ENCODE data around the gene MRGPRF.

The MRGPRF gene

DNA sequence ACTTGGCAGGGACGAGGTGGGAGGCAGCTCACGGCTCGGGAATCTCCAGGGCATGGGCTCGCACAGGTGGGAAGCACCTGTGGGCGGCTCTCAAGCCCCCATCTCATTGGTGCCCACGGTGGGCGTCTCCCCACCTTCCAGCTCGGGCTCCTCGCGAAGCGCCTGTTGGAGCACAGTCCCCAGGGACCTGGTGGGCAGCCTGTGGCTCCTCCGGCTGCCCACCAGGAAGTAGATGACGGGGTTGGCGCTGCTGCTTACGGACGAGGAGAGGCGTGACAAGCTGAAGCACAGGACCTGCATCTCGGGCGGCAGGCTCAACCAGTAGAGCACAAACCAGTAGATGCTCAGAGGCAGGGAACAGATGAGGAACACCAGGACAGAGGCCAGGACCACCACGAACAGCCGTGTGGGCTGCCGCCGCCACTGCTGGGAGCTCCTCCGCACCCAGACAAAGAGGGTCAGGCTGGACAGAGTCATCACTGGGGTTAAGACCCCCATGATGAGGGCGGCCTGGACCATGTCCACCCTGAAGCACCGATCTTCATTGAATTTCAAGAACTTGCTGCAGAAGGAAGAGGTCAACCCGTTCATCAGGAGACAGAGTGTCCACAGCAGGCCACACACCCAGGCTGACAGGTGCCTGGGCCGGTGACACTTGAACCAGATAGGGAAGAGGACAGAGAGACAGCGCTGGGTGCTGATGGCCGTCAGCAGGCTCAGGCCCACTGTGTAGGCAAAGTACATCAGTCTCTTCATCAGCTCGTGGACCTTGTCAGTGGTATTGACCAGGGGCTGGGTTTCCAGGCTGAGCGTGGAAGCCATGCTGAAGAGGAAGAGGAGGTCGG lies 32.9 kb downstream of the MRGPRF start:
- peak; percentile 37 for DNase-seq

DNA sequence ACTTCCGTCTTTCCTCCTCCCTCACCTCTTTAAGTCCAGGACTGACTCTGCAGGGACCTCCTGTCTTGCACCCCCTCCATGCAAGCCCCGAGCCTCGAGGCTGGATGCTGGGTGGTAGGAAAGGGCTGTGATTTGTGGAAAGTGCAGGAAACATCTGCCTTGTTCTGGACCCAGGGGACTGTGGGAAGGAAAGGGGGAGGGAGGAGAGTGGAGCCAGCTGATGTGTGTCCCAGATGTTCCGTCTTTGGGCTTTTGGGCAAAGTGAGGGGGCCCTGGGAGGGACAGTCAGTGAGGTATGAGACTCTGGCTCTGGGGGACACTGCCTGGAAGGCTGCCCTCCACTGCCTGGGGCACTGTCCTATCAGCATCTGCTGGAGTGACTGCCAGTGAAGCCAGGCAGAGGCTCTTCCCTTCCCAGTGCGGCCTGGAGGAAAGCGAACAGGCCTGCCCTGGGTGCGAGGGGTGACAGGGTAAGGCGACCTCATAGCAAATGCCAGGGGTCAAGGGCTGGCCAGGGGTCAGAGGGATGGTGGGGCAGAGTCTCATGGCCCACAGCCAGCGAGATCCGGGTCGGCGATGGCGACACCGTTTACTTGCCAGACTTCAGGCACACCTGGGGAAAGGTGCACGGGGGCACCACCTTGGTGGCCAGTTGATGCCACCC lies 34.0 kb downstream of the MRGPRF start:
- DNase-seq, result peak; percentile 65

DNA sequence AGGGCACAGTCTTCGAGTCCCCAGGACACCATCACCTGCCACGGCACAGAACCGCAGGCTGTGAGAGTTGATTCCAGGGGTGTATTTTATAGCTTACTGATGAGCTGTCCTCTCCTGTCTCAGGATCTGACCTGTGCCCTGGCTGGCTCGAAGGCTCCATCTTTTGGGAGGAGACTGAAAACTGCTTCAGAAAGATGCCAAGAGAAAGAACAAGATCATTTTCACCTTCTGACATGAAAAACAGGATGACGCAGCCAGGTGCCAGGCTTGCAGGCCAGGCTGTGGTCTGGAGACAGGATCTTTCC lies 34.5 kb downstream of the MRGPRF start:
- no peak for DNase-seq

DNA sequence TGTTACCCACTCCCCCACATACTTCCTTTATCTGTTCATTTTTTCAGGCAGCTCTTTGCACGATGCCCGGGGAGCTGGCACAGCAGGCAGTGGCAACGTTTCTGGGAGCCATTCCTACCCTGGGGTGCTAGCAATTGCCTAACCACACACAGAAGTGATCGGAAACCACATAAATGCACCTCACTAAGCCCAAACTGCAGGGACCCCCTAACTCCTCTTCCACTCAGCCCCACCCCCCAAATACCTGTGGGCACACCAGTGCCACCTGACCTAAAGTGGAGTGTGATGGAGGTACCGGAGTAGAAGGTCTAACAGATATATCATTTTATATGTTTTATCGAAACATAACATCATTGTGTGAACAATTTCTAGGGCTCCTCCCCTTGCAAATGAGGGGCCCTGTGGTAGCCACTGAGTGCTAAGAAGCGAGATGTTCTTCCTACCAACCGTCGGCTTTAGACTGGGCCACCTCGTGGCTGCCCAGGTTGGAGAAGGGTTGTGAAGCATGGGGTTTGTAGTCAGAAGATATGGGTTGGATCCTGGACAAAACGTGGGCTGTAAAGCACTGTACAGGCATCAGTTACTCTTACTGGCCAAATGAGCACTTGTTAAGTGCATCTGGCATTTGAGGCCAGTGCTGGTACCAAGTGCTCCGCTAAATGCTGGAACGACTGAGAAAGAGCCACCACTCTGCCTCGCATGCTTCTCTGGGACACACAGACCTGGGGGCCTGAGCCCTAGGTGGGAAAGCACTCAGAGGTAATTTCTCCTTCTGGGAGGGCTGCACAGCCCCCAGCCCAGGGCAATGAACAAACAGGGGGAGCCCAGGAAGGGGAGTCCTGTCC lies 35.0 kb downstream of the MRGPRF start:
- peak; percentile 30 for DNase-seq

DNA sequence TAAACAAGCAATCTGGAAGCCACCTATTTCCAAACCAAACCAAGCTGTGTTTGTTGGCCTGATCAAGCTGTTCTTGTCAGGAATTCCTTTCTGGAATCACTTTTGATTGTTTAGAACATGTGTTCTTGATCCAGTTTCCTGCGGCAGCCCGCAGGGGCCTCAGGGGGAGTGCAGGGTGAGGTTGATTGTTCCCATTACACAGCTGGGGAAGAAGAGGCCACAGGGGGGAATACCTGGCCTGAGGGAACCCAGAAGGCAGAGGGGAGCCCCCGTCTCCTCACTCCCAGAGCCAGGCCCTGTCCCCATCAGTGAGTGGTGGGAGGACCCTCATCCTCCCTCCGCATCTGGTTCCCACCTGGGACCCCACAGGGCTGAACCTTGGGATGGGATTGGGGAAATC lies 36.5 kb downstream of the MRGPRF start:
- DNase-seq, result peak; percentile 65

DNA sequence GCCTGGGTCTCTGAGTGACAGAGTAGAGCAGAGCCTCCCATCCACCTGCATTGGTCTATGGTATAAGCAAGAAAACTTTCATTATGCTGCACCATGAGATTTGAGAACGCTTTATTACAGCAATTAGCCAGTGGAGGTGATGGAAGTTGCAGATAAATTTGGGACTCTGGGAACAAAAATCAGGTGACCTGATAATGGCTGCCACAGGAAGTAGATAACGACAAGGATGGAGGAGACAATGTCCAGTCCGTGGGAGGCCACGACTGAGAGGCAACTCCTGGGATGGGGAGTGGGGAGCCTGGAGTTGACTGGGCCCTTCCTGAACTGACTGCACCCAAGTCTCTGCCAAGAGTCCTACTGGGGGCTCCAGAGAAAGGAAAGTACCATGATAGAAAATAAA lies 37.0 kb downstream of the MRGPRF start:
- peak; percentile 17 for DNase-seq

- DNase-seq, result peak; percentile 33
Measured at GRCh38 chr11:68974421-68975194, 38.4 kb downstream of the MRGPRF start.

DNA sequence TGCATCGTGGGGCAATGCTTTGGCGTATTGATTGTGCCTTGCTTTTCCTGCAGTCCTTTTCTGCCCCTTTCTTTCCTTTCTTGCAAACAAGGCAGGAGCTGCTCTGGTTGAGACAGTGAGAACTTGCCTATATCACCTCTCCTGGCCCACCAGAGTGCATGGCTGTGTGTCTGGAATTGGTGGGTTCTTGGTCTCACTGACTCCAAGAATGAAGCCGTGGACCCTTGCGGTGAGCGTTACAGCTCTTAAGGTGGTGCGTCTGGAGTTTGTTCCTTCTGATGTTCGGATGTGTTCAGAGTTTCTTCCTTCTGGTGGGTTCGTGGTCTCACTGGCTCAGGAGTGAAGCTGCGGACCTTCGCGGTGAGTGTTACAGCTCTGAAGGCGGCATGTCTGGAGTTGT lies 39.3 kb downstream of the MRGPRF start:
- DNase-seq, result peak; percentile 11

- DNase-seq, result peak; percentile 37
Measured at GRCh38 chr11:68973219-68973618, 39.8 kb downstream of the MRGPRF start.

- peak; percentile 2 for DNase-seq
Measured at GRCh38 chr11:68970921-68971636, 42.0 kb downstream of the MRGPRF start.

GRCh38 chr11:68969386-68969785 lies 43.7 kb downstream of the MRGPRF start:
- DNase-seq, result peak; percentile 37

DNA sequence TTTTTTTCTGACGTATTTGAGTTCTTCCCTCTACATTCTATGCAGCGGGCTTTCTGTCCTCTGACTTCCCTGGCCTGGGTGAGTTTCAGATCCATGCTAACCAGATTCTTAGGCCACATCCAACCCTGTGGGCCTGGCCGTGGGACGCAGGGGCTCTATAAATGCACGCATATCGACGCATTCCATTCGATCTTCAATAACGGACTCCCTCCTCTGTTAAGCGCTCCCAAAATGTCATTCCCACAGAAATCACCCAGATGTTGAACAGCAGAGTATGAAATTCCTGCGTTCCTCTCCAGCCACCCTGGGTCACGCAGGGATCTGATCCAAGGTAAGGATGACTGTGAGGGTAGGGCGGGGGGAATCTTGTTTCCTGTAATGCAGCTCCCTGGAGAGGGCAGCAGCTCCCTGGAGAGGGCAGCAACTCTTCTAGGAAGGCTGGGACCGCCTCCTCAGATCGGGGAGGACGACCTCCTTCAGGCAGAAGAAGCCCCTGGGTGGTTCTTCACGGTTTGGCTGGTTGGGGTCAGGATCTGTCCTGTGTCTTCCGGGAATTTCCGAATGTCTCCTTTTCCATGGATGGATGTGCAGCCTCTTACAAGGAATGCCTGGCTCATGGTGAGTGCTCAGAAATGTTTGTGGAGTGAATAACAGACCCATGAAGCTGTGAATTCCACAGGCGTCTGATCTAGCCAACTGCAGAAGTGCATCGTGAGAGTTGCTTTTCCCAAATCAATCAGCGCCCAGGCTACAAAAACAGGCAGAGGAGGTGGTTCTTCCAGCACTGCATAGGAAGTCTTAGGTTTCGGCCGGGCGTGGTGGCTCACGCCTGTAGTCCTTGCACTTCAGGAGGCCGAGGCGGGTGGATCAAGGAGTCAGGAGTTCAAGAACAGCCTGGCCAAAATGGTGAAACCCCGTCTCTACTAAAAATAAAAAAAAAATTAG lies 44.5 kb downstream of the MRGPRF start:
- DNase-seq, result peak; percentile 37

DNA sequence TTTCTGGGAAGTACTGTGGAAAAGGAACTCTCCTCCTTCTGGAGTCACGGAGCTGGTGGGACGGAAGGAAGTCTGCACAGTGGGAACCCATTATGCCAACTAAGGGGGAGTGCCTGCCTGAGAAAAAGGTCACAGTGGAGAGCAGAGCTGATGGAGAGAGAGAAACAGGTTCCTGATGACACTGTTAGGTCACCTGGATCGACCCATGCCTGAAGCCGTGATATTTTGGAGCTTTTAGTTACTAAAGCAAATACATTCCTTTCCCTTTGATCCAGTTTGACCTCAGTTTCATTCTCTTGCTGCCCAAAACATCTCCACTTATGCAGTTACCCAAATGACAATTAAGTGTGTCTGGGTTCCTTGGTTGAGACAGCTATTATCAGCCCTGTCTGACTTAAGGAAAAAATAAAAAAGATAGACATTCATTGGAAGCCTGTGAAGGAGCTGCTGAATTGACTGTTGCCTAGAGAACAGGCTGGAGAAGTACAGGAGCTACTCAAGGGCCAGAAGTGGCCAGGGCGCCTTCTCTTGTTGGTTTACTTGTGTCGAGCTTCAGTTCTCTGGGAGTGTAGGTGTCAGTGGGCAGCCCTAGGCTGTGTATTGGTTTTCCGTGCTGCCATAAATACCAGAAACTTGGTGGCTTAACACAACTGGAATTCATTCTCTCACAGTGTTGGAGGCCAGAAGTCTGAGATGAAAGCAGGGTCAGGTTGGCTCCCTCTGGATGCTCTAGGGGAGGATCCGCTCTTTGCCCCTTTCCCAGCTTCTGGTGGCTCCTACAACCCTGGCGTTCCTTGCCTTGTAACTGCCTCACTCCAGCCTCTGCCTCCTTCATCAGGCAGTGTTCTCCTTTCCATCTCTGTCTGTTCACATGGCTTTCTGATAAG lies 45.9 kb downstream of the MRGPRF start:
- DNase-seq, result peak; percentile 21

GRCh38 chr11:68965901-68966853 lies 46.9 kb downstream of the MRGPRF start:
- DNase-seq, result peak; percentile 73

GRCh38 chr11:68963779-68964178 lies 49.3 kb downstream of the MRGPRF start:
- peak; percentile 32 for DNase-seq

DNA sequence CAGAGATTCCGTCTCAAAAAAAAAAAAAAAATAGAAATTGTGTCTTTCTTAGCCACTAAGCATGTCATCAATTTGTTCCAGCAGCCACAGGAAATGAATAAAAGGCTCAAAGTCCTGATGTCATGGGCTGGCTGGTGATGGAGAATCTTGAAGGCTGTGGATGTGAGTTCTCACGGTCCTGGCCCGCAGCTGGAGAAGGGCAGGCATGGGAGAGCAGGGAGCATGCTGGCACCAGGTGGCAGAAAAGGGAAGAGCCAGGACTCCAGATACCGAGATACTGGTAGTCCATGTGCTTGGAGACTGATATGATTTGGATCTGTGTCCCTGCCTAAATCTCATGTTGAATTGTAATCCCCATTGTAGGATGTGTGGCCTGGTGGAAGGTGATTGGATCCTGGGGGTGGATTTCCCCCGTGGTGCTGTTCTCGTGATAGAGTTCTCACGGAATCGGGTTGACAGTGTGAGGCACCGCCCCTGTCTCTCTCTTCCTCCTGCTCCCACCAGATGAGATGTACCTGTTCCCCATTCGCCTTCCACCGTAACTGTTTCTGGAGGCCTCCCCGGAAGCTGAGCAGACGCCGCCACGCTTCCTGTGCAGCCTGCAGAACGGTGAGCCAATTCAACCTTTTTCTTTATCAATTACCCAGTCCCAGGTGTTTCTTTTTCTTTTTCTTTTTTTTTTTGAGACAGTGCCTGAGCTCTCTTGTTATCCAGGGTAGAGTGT lies 50.4 kb downstream of the MRGPRF start:
- DNase-seq, result peak; percentile 56

DNA sequence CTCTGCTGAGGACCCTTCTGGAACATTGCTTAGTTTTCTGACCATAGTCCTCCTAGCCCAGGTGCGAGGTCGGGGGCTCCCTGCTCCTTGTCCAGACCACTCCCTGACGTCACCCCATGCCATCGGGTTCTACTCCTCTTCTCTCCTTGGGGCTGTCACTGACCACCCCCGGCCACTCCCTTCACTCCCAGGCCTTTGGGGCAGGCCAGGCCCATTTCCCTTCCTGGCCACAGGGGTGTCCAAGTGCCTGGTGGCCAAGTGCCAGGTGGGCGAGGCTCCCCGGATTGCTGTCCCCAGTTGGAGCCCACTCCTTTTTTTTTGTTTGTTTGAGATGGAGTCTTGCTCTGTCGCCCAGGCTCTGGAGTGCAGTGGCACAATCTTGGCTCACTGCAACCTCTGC lies 51.8 kb downstream of the MRGPRF start:
- peak; percentile 36 for DNase-seq

All from right forelimb (tissue), 1 donor.